Colonic mucosa (tissue), 4 donors: ENCODE data around the gene CDK6. TPM values are rescaled to one million over a fixed set of nuclear protein-coding genes. Genes with fewer than 3 reads are reported as not detected.

Experiments
- DNase-seq: peaks from one replicate; pipeline ENCODE4 v3.0.0-alpha.2; 2020
- H3K27ac ChIP-seq: fragments of 200-600 bp; one replicate; pipeline ENCODE4 v1.8.0; 2021
- H3K27me3 ChIP-seq: fragments of 200-600 bp; one replicate; pipeline ENCODE4 v1.8.0; 2021
- H3K36me3 ChIP-seq: fragments of 200-600 bp; one replicate; pipeline ENCODE4 v1.8.0; 2021
- H3K4me1 ChIP-seq: fragments of 200-600 bp; one replicate; pipeline ENCODE4 v1.8.0; 2021; ENCODE audit warnings: mild to moderate bottlenecking
- H3K4me3 ChIP-seq: fragments of 200-600 bp; one replicate; pipeline ENCODE4 v1.8.0; 2021
- H3K9ac ChIP-seq, 2 donors: one replicate each; pipeline ENCODE4 v1.7.0; 2013; ENCODE audit warnings: control low read depth in 2 of 2, low read depth in 2 of 2, low read length in 2 of 2
- H3K9me3 ChIP-seq: fragments of 200-600 bp; one replicate; pipeline ENCODE4 v1.8.0; 2021
- CTCF ChIP-seq: fragments of 200-600 bp; IDR thresholded peaks from one replicate; pipeline ENCODE4 v1.8.0; 2022; ENCODE audit warnings: antibody characterized with exemption, mild to moderate bottlenecking
- intact Hi-C: fragments of 100-400 bp; cut with DNase I; formaldehyde crosslinking; loops from one replicate; pipeline ENCODE4 v1.14.1; 2022
- total RNA-seq, 2 donors: library from RNA; stranded (reverse); fragmentation: NEBNext Ultra II Directional in 1 of 2; extraction: Animal tissue kit (Norgen Biotek cat#: 25700) in 1 of 2; gene quantifications; one replicate each; pipeline ENCODE4 v1.2.1, GENCODE V29; 2021
- donor health status: healthy.
- donor health status: DM: no; HTN: no; CAD: no.
- donor health status: DM: no; HTN: no; CAD: no.

The CDK6 gene
- total RNA-seq, 2 donors from 2014 or later = 37.1 to 55.4 TPM

GRCh38 chr7:92557808-92558362 is 278.5 kb downstream of the CDK6 start:
- Histone ChIP-seq H3K36me3 (no peaks in the 10 kb centered on the region), H3K4me1 (no peaks in the 10 kb centered on the region), H3K27ac (no peak overlapping the region), H3K4me3 (no peak overlapping the region), H3K27me3 (no peaks in the 10 kb centered on the region), H3K9me3 (no peaks in the 10 kb centered on the region), H3K9ac (no peak overlapping the region)
- DNase-seq = no peak
- TF ChIP-seq CTCF = no peak
- intact Hi-C loops = no loop called here

GRCh38 chr7:92557249-92557648 is 279.1 kb downstream of the CDK6 start:
- Histone ChIP-seq H3K36me3 (no peaks in the 10 kb centered on the region), H3K4me3 (no peak overlapping the region), H3K9ac (no peak overlapping the region), H3K27me3 (no peaks in the 10 kb centered on the region), H3K4me1 (no peaks in the 10 kb centered on the region), H3K27ac (no peak overlapping the region), H3K9me3 (no peaks in the 10 kb centered on the region)
- intact Hi-C loops = no loop called here
- no peak for TF ChIP-seq CTCF
- no peak for DNase-seq

Other genes starting within 250 kb of the CDK6 start
- gene FAM133B, start 246.2 kb downstream of the CDK6 start, total RNA-seq = 10 to 100 TPM; 17.2 to 18.2 TPM